K562 (cell line): ENCODE data around the gene NLRP6. TPM values are rescaled to one million over a fixed set of nuclear protein-coding genes. Genes with fewer than 3 reads are reported as not detected.

ENCODE experiments used
- CHCHD3 ChIP-seq: fragments of 250-450 bp; sonication (Bioruptor Pico); IDR thresholded peaks from 2 replicates; pipeline ENCODE4 v2.1.2; 2022; ENCODE audit warnings: mild to moderate bottlenecking
- IRF2 ChIP-seq: sonication (generic); formaldehyde crosslinking; IDR thresholded peaks from 2 replicates; pipeline ENCODE4 v1.8.1; 2022; ENCODE audit warnings: mild to moderate bottlenecking, missing genetic modification reagents
- PRDM10 ChIP-seq: fragments of 450-650 bp; IDR thresholded peaks from 2 replicates; pipeline ENCODE4 v1.6.1; 2018; ENCODE audit not compliant: partially characterized antibody
- PRMT5 ChIP-seq: sonication (generic); formaldehyde crosslinking; IDR thresholded peaks from 2 replicates; pipeline ENCODE4 v1.5.0; 2020; ENCODE audit warnings: missing genetic modification reagents
- RUNX1 ChIP-seq: sonication (generic); IDR thresholded peaks from 2 replicates; pipeline ENCODE4 v1.6.1; 2016; ENCODE audit warnings: antibody characterized with exemption, low read depth
- SMAD4 ChIP-seq: fragments of 250-450 bp; sonication (Bioruptor Pico); conservative IDR thresholded peaks from 2 replicates; pipeline ENCODE4 v1.8.0; 2021; ENCODE audit warnings: inconsistent platforms, mild to moderate bottlenecking, moderate library complexity
- TEAD4 ChIP-seq, 2 experiments: sonication (generic) in 1 of 2; formaldehyde crosslinking in 1 of 2; IDR thresholded peaks; 2 replicates each; pipeline versions ENCODE4 v1.6.1 to v1.8.0; 2012 to 2022; ENCODE audit warnings: borderline replicate concordance in 1 of 2, inconsistent platforms in 1 of 2, low read length in 1 of 2, mild to moderate bottlenecking in 1 of 2, missing genetic modification reagents in 1 of 2
- THRAP3 ChIP-seq: fragments of 450-650 bp; IDR thresholded peaks from 2 replicates; pipeline ENCODE4 v1.6.1; 2016; ENCODE audit warnings: mild to moderate bottlenecking, inconsistent platforms, borderline replicate concordance
- TRIM25 ChIP-seq: fragments of 450-650 bp; IDR thresholded peaks from 2 replicates; pipeline ENCODE4 v1.7.0; 2016; ENCODE audit warnings: borderline replicate concordance
- ZNF324 ChIP-seq: fragments of 250-450 bp; sonication (Bioruptor Pico); IDR thresholded peaks from 2 replicates; pipeline ENCODE4 v1.4.0; 2020; ENCODE audit warnings: mild to moderate bottlenecking
- ZNF592 ChIP-seq: fragments of 450-650 bp; IDR thresholded peaks from 2 replicates; pipeline ENCODE4 v1.6.1; 2017; ENCODE audit warnings: antibody characterized with exemption, mild to moderate bottlenecking
- ZNF707 ChIP-seq: fragments of 250-450 bp; sonication (Bioruptor Pico); conservative IDR thresholded peaks from 2 replicates; pipeline ENCODE4 v1.8.0; 2022; ENCODE audit warnings: inconsistent platforms, mild to moderate bottlenecking, moderate library complexity
- polyA plus RNA-seq, 8 experiments: library from polyadenylated mRNA; depleted of rRNA in 4 of 8; stranded (reverse) in 5 of 8; unstranded in 3 of 8; fragments of >200 nt; fragmentation: Nextera tagmentation in 2 of 8; fragmentation: Illumina TruSeq in 1 of 8; extraction: Ambion mirVana in 2 of 8; extraction: Trizol in 1 of 8; gene quantifications; 2 replicates each; pipeline versions ENCODE4 v1.2.1 to v1.2.3, GENCODE V29; 2011 to 2014; ENCODE audit warnings: inconsistent platforms in 1 of 8, missing spikeins in 1 of 8
- total RNA-seq, 7 experiments: library from RNA; depleted of rRNA in 6 of 7; stranded (reverse); fragments of >200 nt in 6 of 7; fragmentation: Illumina TruSeq in 2 of 7; extraction: Trizol in 2 of 7; gene quantifications; 2 replicates each; pipeline versions ENCODE4 v1.2.1 to v1.2.3, GENCODE V29; 2011 to 2021; ENCODE audit warnings: low replicate concordance in 1 of 7
- TF ChIP-seq, protein P1 (sequence below): fragments of 450-650 bp; conservative IDR thresholded peaks from 2 replicates; pipeline ENCODE4 v1.6.1; 2016; ENCODE audit warnings: missing genetic modification characterization, low read depth, mild to moderate bottlenecking, missing compliant biosample characterization, moderate library complexity
- TF ChIP-seq, protein P2 (sequence below): fragments of 450-650 bp; IDR thresholded peaks from 2 replicates; pipeline ENCODE4 v1.6.1; 2016; ENCODE audit warnings: borderline replicate concordance

Gene NLRP6
- total and polyA plus RNA-seq, 9 of the 15 experiments (the other 6 are each of a cell fraction or from before 2014, with no cell fraction given) = 0.03 to 0.18 (median 0.15) TPM; not detected in 5

DNA sequence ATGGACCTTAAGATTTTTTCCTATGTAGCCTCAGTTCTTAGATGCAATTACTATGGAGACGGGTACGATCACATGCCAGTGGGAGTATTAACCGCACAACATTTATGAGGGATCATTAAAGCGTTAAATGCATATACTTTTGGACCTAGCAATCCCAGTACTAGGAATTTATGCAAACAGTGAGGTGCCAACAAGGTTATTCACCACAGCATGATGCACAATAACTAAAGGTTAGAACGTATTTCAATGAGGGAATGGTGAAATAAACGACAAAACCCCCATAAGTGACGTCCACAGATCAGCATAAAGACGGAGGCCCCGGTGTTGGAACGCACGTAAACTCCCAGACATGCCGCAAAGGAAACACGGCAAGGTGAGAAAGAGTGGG lies 42.6 kb upstream of the NLRP6 start (continued):
- TF ChIP-seq TRIM25 (no peak; the same call in 1 of the 2 replicates), SMAD4 (CRISPR knock-in tag) (no peak; the same call in 1 of the 2 replicates), ZNF592 (0 out of 2 replicates have a peak, but pooled peaks have one; percentile 1), ZNF707 (no peak), IRF2 (no peak), PRDM10 (peak; percentile 46), THRAP3 (no peak), CHCHD3 (CRISPR knock-in tag) (no peak), ZNF324 (CRISPR knock-in tag) (no peak), TEAD4 (IDR thresholded peaks at IDR 0.05; ENCODE audit: low read length) (no peak), TEAD4 (CRISPR knock-in tag; IDR thresholded peaks at IDR 0.05; ENCODE audit: borderline replicate concordance) (no peak), RUNX1 (no peak), PRMT5 (CRISPR knock-in tag) (no peak)
- TF ChIP-seq, protein P1, sequence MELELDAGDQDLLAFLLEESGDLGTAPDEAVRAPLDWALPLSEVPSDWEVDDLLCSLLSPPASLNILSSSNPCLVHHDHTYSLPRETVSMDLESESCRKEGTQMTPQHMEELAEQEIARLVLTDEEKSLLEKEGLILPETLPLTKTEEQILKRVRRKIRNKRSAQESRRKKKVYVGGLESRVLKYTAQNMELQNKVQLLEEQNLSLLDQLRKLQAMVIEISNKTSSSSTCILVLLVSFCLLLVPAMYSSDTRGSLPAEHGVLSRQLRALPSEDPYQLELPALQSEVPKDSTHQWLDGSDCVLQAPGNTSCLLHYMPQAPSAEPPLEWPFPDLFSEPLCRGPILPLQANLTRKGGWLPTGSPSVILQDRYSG (tag) = no peak
- TF ChIP-seq, protein P2, sequence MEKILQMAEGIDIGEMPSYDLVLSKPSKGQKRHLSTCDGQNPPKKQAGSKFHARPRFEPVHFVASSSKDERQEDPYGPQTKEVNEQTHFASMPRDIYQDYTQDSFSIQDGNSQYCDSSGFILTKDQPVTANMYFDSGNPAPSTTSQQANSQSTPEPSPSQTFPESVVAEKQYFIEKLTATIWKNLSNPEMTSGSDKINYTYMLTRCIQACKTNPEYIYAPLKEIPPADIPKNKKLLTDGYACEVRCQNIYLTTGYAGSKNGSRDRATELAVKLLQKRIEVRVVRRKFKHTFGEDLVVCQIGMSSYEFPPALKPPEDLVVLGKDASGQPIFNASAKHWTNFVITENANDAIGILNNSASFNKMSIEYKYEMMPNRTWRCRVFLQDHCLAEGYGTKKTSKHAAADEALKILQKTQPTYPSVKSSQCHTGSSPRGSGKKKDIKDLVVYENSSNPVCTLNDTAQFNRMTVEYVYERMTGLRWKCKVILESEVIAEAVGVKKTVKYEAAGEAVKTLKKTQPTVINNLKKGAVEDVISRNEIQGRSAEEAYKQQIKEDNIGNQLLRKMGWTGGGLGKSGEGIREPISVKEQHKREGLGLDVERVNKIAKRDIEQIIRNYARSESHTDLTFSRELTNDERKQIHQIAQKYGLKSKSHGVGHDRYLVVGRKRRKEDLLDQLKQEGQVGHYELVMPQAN = 0 out of 2 replicates have a peak, but pooled peaks have one; percentile 46
